Gastrocnemius medialis (tissue), 4 donors: ENCODE results near the gene ANGPTL8. TPM values are rescaled to one million over a fixed set of nuclear protein-coding genes. Genes with fewer than 3 reads are reported as not detected.

Source experiments
- ATAC-seq, 2 donors: fragments of 150-250 bp; one replicate each; pipeline ENCODE4 v1.9.1; 2016
- DNase-seq, 2 donors: peaks; one replicate each; pipeline ENCODE4 v3.0.0-alpha.2; 2019
- H3K27ac ChIP-seq, 4 donors: fragments of 200-600 bp; sonication (generic); 1 replicate in 1 of 4; 2 replicates in 3 of 4; pipeline ENCODE4 v1.5.1; 2016 to 2018; ENCODE audit warnings: mild to moderate bottlenecking in 2 of 4, moderate library complexity in 1 of 4
- H3K27me3 ChIP-seq, 3 donors: fragments of 200-600 bp; sonication (generic) in 2 of 3; 1 replicate in 1 of 3; 2 replicates in 2 of 3; pipeline versions ENCODE4 v1.5.1 to v1.6.0; 2016 to 2019; ENCODE audit warnings: mild to moderate bottlenecking in 1 of 3, moderate library complexity in 1 of 3
- H3K36me3 ChIP-seq, 2 donors: fragments of 200-600 bp; sonication (generic) in 1 of 2; one replicate each; pipeline ENCODE4 v1.5.1; 2017 to 2018
- H3K4me1 ChIP-seq, 2 donors: fragments of 200-600 bp; sonication (generic) in 1 of 2; one replicate each; pipeline ENCODE4 v1.5.1; 2016 to 2017; ENCODE audit warnings: mild to moderate bottlenecking in 2 of 2
- H3K4me3 ChIP-seq, 4 donors: fragments of 200-600 bp; sonication (generic) in 3 of 4; 1 replicate in 1 of 4; 2 replicates in 3 of 4; pipeline ENCODE4 v1.5.1; 2016 to 2019; ENCODE audit warnings: mild to moderate bottlenecking in 2 of 4
- H3K9me3 ChIP-seq, 3 donors: fragments of 200-600 bp; sonication (generic) in 2 of 3; 1 replicate in 1 of 3; 2 replicates in 2 of 3; pipeline ENCODE4 v1.5.1; 2016 to 2019
- POLR2A ChIP-seq, 2 donors: fragments of 450-650 bp; IDR thresholded peaks; one replicate each; pipeline ENCODE4 v1.6.1; 2017; ENCODE audit warnings: antibody characterized with exemption in 2 of 2, mild to moderate bottlenecking in 2 of 2, moderate library complexity in 2 of 2
- in situ Hi-C, 4 donors: fragments of 200-750 bp; cut with MboI; loops; one replicate each; pipeline versions ENCODE4 v1.15.0 to v1.8.0; 2017; ENCODE audit warnings: low sequenced_read_pairs in 4 of 4
- intact Hi-C: fragments of 100-400 bp; cut with DNase I; formaldehyde crosslinking; loops from one replicate; pipeline ENCODE4 v1.15.1; 2023; ENCODE audit warnings: low total_unique reads
- total RNA-seq, 4 donors: library from RNA; depleted of rRNA; stranded (reverse); fragments of >200 nt; gene quantifications; one replicate each; pipeline versions ENCODE4 v1.1.0 to v1.2.3, GENCODE V29; 2016
- TF ChIP-seq, protein P1 (sequence below), 5 experiments: fragments of 450-650 bp in 3 of 5; fragments of 200-600 bp in 2 of 5; sonication (generic) in 2 of 5; IDR thresholded peaks in 4 of 5; conservative IDR thresholded peaks in 1 of 5; 1 replicate in 4 of 5; 2 replicates in 1 of 5; pipeline ENCODE4 v1.5.1; 2016 to 2019; ENCODE audit warnings: antibody characterized with exemption in 5 of 5, mild to moderate bottlenecking in 3 of 5, moderate library complexity in 3 of 5

The ANGPTL8 gene
- total RNA-seq, 4 donors from 2014 or later = 0.47 TPM; not detected in 3

DNA sequence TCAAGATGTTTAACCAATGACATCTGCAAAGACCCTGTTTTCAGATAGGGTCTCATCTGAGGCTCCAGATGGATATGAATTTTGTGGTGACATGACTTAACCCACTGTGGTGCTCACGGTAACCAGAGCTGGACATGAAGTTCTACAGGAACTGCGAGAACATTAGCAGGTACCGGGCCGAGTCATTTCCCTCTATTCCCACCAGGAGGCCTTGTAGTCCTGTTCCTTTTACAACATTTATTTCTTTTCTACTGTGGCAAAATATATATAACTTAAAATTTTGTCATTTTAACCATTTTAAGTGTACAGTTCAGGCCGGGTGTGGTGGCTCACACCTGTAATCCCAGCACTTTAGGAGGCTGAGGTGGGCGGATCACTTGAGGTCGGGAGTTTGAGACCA lies 48.9 kb downstream of the ANGPTL8 start:
- H3K27me3 ChIP-seq = peaks cover 0 to 4% (median 0%) of the 10 kb centered on the region in 3 donors
- DNase-seq (no peak), ATAC-seq (no peak)
- H3K4me3 ChIP-seq = no peak overlapping the region
- H3K4me1 ChIP-seq = no peaks in the 10 kb centered on the region
- no peaks in the 10 kb centered on the region for H3K9me3 ChIP-seq
- TF ChIP-seq POLR2A (IDR thresholded peaks at IDR 0.05) = no peak
- TF ChIP-seq, protein P1, sequence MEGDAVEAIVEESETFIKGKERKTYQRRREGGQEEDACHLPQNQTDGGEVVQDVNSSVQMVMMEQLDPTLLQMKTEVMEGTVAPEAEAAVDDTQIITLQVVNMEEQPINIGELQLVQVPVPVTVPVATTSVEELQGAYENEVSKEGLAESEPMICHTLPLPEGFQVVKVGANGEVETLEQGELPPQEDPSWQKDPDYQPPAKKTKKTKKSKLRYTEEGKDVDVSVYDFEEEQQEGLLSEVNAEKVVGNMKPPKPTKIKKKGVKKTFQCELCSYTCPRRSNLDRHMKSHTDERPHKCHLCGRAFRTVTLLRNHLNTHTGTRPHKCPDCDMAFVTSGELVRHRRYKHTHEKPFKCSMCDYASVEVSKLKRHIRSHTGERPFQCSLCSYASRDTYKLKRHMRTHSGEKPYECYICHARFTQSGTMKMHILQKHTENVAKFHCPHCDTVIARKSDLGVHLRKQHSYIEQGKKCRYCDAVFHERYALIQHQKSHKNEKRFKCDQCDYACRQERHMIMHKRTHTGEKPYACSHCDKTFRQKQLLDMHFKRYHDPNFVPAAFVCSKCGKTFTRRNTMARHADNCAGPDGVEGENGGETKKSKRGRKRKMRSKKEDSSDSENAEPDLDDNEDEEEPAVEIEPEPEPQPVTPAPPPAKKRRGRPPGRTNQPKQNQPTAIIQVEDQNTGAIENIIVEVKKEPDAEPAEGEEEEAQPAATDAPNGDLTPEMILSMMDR (IDR thresholded peaks at IDR 0.05 in 4 of 5, conservative IDR thresholded peaks at IDR 0.05 in 1 of 5) = peak in 1 of 5 experiments; percentile 9
- no peaks in the 10 kb centered on the region for H3K36me3 ChIP-seq
- intact Hi-C loops (no loop called here), in situ Hi-C loops (no loop called here)
- no peak overlapping the region for H3K27ac ChIP-seq

DNA sequence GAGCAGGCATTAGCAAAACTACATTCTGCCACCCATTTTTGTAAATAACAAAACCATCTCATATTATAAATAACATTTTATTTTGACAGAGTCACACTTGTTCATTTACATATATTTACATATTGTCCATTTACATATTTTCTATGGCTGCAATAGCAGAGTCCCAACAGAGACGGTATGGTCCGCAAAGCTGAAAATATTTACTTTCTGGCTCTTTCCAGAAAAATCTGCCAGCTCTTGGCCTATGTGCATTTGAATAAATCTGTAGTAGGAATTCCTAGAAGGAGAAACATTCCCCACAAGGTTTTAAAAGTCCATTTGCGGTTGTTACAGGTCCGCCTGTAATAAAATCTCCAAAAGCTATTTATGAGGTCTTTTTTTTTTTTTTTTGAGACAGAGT lies 50.8 kb downstream of the ANGPTL8 start:
- Histone ChIP-seq H3K4me1 (no peaks in the 10 kb centered on the region), H3K9me3 (no peaks in the 10 kb centered on the region), H3K27ac (no peak overlapping the region), H3K4me3 (no peak overlapping the region), H3K36me3 (no peaks in the 10 kb centered on the region), H3K27me3 (peaks cover 0 to 5% (median 0%) of the 10 kb centered on the region in 3 donors)
- TF ChIP-seq, protein P1 (IDR thresholded peaks at IDR 0.05 in 4 of 5, conservative IDR thresholded peaks at IDR 0.05 in 1 of 5) = no peak
- no peak for TF ChIP-seq POLR2A (IDR thresholded peaks at IDR 0.05)
- in situ Hi-C loops (no loop called here), intact Hi-C loops (loop anchor here (10.0 kb wide), 1 partner anchor 85 kb away; the partner anchor contains the start of gene SWSAP1)
- DNase-seq (no peak), ATAC-seq (no peak)

DNA sequence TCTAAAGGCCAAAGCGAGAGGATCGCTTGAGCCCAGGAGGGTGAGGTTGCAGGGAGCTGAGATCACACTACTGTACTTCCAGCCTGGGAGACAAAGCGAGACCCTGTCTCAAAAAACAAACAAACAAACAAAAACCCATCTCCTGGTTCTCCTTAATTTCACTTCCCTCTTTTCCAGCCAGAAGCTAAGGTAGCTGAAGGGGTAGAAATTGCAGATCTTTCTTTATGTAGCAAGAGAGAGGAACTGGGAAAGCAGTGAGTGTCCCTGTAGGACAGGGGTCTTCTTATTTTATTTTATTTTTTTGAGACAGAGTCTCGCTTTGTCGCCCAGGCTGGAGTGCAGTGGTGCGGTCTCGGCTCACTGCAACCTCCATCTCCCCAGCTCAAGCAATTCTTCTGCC lies 52.0 kb downstream of the ANGPTL8 start:
- Histone ChIP-seq H3K4me1 (no peaks in the 10 kb centered on the region), H3K27ac (no peak overlapping the region), H3K27me3 (peaks cover 0 to 5% (median 0%) of the 10 kb centered on the region in 3 donors), H3K9me3 (no peaks in the 10 kb centered on the region), H3K36me3 (no peaks in the 10 kb centered on the region), H3K4me3 (no peak overlapping the region)
- intact Hi-C loops = loop anchor here (10.0 kb wide), 1 partner anchor 83 kb away; the partner anchor contains the start of gene SWSAP1
- TF ChIP-seq, protein P1 (IDR thresholded peaks at IDR 0.05 in 4 of 5, conservative IDR thresholded peaks at IDR 0.05 in 1 of 5) = no peak
- no peak for TF ChIP-seq POLR2A (IDR thresholded peaks at IDR 0.05)
- in situ Hi-C loops = no loop called here
- no peak for DNase-seq
- ATAC-seq = no peak

Other genes starting within 250 kb of the ANGPTL8 start
- 1 to 10 TPM; 1.2 to 6.0 (median 3.9) TPM for gene LDLR, start 150.2 kb upstream of the ANGPTL8 start, total RNA-seq
- 1 to 10 TPM in 1 of 4 donors, under 1 TPM in 1, not detected in 2; 0.55 to 1.6 TPM for gene SPC24, start 83.8 kb upstream of the ANGPTL8 start, total RNA-seq
- 100 to 1,000 TPM in 3 of 4 donors, 10 to 100 TPM in 1; 37.7 to 192 (median 149) TPM for gene KANK2, start 42.1 kb upstream of the ANGPTL8 start, total RNA-seq
- 1 to 10 TPM; 4.7 to 9.6 (median 5.8) TPM for gene DOCK6, start 22.9 kb downstream of the ANGPTL8 start, total RNA-seq
- gene TSPAN16, start 56.5 kb downstream of the ANGPTL8 start, total RNA-seq = not detected
- 1 to 10 TPM; 1.5 to 3.9 (median 2.4) TPM for gene RAB3D, start 100.0 kb downstream of the ANGPTL8 start, total RNA-seq
- 100 to 1,000 TPM; 159 to 284 (median 164) TPM for gene TMEM205, start 106.6 kb downstream of the ANGPTL8 start, total RNA-seq
- gene CCDC159, start 106.9 kb downstream of the ANGPTL8 start, total RNA-seq = 1 to 10 TPM in 3 of 4 donors, under 1 TPM in 1; 0.85 to 9.2 (median 2.0) TPM
- gene PLPPR2, start 115.8 kb downstream of the ANGPTL8 start, total RNA-seq = 10 to 100 TPM; 18.6 to 46.2 (median 36.9) TPM
- 1 to 10 TPM in 3 of 4 donors, under 1 TPM in 1; 0.51 to 1.7 (median 1.2) TPM for gene SWSAP1, start 135.0 kb downstream of the ANGPTL8 start, total RNA-seq
- 1 to 10 TPM; 1.3 to 6.0 (median 2.2) TPM for gene EPOR, start 144.7 kb downstream of the ANGPTL8 start, total RNA-seq
- 1 to 10 TPM in 2 of 4 donors, under 1 TPM in 2; 0.33 to 7.0 (median 1.3) TPM for gene RGL3, start 179.7 kb downstream of the ANGPTL8 start, total RNA-seq
- not detected for gene ODAD3, start 195.5 kb downstream of the ANGPTL8 start, total RNA-seq
- 10 to 100 TPM; 31.6 to 54.2 (median 50.6) TPM for gene PRKCSH, start 196.0 kb downstream of the ANGPTL8 start, total RNA-seq
- not detected for gene ELAVL3, start 241.4 kb downstream of the ANGPTL8 start, total RNA-seq